KMS-11 (cell line): ENCODE data around the gene CMC4.

ENCODE experiments used
- H2AFZ ChIP-seq: fragments of 200-600 bp; sonication (generic); 2 replicates; pipeline ENCODE4 v1.6.1; 2016; ENCODE audit warnings: antibody characterized with exemption, mixed run types, low read depth
- H3K27ac ChIP-seq: fragments of 200-600 bp; sonication (generic); 2 replicates; pipeline ENCODE4 v1.6.1; 2016; ENCODE audit warnings: mild to moderate bottlenecking, mixed run types
- H3K27me3 ChIP-seq: fragments of 200-600 bp; sonication (generic); 2 replicates; pipeline ENCODE4 v1.6.1; 2017; ENCODE audit warnings: mild to moderate bottlenecking, low read depth, mixed run types, moderate library complexity; ENCODE audit not compliant: insufficient read depth
- H3K36me3 ChIP-seq: fragments of 200-600 bp; sonication (generic); 2 replicates; pipeline ENCODE4 v1.6.1; 2017; ENCODE audit warnings: mild to moderate bottlenecking, mixed run types; ENCODE audit not compliant: insufficient read depth
- H3K4me1 ChIP-seq: fragments of 200-600 bp; sonication (generic); 2 replicates; pipeline ENCODE4 v1.6.1; 2016; ENCODE audit warnings: mild to moderate bottlenecking, low read depth, mixed run types; ENCODE audit not compliant: poor library complexity, severe bottlenecking
- H3K4me2 ChIP-seq: fragments of 200-600 bp; sonication (generic); 2 replicates; pipeline ENCODE4 v1.7.0; 2016; ENCODE audit warnings: mild to moderate bottlenecking, mixed run types
- H3K4me3 ChIP-seq: fragments of 200-600 bp; sonication (generic); IDR thresholded peaks from 2 replicates; pipeline ENCODE4 v1.6.1; 2017; ENCODE audit warnings: low read depth, low read length, mixed read lengths; ENCODE audit not compliant: insufficient read depth
- H3K79me2 ChIP-seq: fragments of 200-600 bp; sonication (generic); 2 replicates; pipeline ENCODE4 v1.6.1; 2016; ENCODE audit warnings: low read depth, mixed run types; ENCODE audit not compliant: insufficient read depth
- H3K9ac ChIP-seq: fragments of 200-600 bp; sonication (generic); 2 replicates; pipeline ENCODE4 v1.6.1; 2016; ENCODE audit warnings: mild to moderate bottlenecking, mixed run types
- H4K20me1 ChIP-seq: fragments of 200-600 bp; sonication (generic); 2 replicates; pipeline ENCODE4 v1.6.1; 2016; ENCODE audit warnings: mild to moderate bottlenecking, mixed run types; ENCODE audit not compliant: insufficient read depth
- CTCF ChIP-seq: fragments of 200-600 bp; sonication (generic); conservative IDR thresholded peaks from 2 replicates; pipeline ENCODE4 v1.6.1; 2017; ENCODE audit warnings: low read depth, mild to moderate bottlenecking, antibody characterized with exemption, low read length, moderate library complexity, mixed read lengths

Gene CMC4

GRCh38 chrX:155056877-155057792 is 13.8 kb downstream of the CMC4 start:
- peak; percentile 76 for TF ChIP-seq CTCF
- no peak overlapping the region for H3K9ac ChIP-seq
- no peaks in the 10 kb centered on the region for H3K36me3 ChIP-seq
- H3K4me3 ChIP-seq = no peak overlapping the region
- H4K20me1 ChIP-seq = no peaks in the 10 kb centered on the region
- H3K4me2 ChIP-seq = no peak overlapping the region
- H3K4me1 ChIP-seq = no peaks in the 10 kb centered on the region
- no peak overlapping the region for H3K27ac ChIP-seq
- no peak overlapping the region; the same call in 1 of the 2 replicates for H2AFZ ChIP-seq
- H3K79me2 ChIP-seq = no peaks in the 10 kb centered on the region
- no peaks in the 10 kb centered on the region for H3K27me3 ChIP-seq

GRCh38 chrX:155056471-155056870 is 14.5 kb downstream of the CMC4 start:
- Histone ChIP-seq H3K36me3 (no peaks in the 10 kb centered on the region), H3K4me2 (no peak overlapping the region), H3K4me3 (no peak overlapping the region), H2AFZ (no peak overlapping the region), H3K79me2 (no peaks in the 10 kb centered on the region), H3K9ac (no peak overlapping the region), H3K4me1 (no peaks in the 10 kb centered on the region), H4K20me1 (no peaks in the 10 kb centered on the region), H3K27me3 (no peaks in the 10 kb centered on the region), H3K27ac (no peak overlapping the region)
- TF ChIP-seq CTCF = no peak

- no peak for TF ChIP-seq CTCF
- no peaks in the 10 kb centered on the region for H3K36me3 ChIP-seq
- H3K27me3 ChIP-seq = no peaks in the 10 kb centered on the region
- H3K9ac ChIP-seq = no peak overlapping the region
- H3K4me3 ChIP-seq = no peak overlapping the region
- no peak overlapping the region for H3K4me2 ChIP-seq
- no peaks in the 10 kb centered on the region for H4K20me1 ChIP-seq
- H3K27ac ChIP-seq = no peak overlapping the region
- no peak overlapping the region for H2AFZ ChIP-seq
- no peaks in the 10 kb centered on the region for H3K4me1 ChIP-seq
- H3K79me2 ChIP-seq = no peaks in the 10 kb centered on the region
These were observed 15.4 kb downstream of the CMC4 start for GRCh38 chrX:155055494-155055893.

- Histone ChIP-seq H3K4me3 (no peak overlapping the region), H3K4me1 (no peaks in the 10 kb centered on the region), H3K79me2 (no peaks in the 10 kb centered on the region), H3K36me3 (no peaks in the 10 kb centered on the region), H3K9ac (no peak overlapping the region), H3K27ac (no peak overlapping the region), H4K20me1 (no peaks in the 10 kb centered on the region), H3K27me3 (no peaks in the 10 kb centered on the region), H3K4me2 (no peak overlapping the region), H2AFZ (no peak overlapping the region)
- no peak for TF ChIP-seq CTCF
These were observed 16.7 kb downstream of the CMC4 start for GRCh38 chrX:155054255-155054654.
